OCI-LY3 (cell line): ENCODE data around the gene SLC24A2.

Experiments used
- CTCF ChIP-seq: fragments of 200-600, 300-600 bp; sonication (generic); IDR thresholded peaks from 2 replicates; pipeline ENCODE4 v1.5.1; 2014; ENCODE audit warnings: antibody characterized with exemption, low read length, low read depth
- EZH2phosphoT487 ChIP-seq: fragments of 200-600 bp; shearing (Covaris generic); IDR thresholded peaks from 2 replicates; pipeline ENCODE4 v1.6.1; 2018; ENCODE audit warnings: antibody characterized with exemption, mixed run types, low read depth

DNA sequence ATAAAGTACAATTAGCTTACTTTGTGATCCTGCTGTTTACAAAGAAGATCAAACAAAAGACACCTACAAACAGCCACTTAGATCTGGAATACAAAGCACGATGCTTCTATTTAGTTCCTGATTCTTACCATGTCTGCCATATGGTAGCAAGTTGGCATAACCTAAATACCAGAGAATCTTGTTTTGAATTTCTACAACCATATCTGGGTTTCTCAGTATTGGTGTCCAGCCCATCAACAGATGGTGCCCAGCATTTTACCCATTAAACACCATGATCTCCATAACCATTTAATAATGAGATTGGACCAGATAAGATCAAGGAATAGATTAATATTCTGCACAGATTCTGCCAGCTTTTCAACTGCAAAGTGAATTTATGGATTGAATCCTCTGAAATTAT is 29.8 kb downstream of the SLC24A2 start:
- TF ChIP-seq CTCF (no peak), EZH2phosphoT487 (no peak)
